DOHH2 (cell line): ENCODE data around the gene ZBED5.

ENCODE experiments used
- EZH2phosphoT487 ChIP-seq: fragments of 200-600 bp; sonication (generic); IDR thresholded peaks from 2 replicates; pipeline ENCODE4 v1.6.1; 2017; ENCODE audit warnings: borderline replicate concordance, mild to moderate bottlenecking, antibody characterized with exemption, low read length, moderate library complexity, mixed read lengths
- TF ChIP-seq, protein P1 (sequence below): fragments of 200-600 bp; sonication (generic); IDR thresholded peaks from one replicate; pipeline ENCODE4 v1.5.1; 2014; ENCODE audit warnings: antibody characterized with exemption, mild to moderate bottlenecking, low read depth, low read length; ENCODE audit not compliant: poor library complexity, severe bottlenecking

DNA sequence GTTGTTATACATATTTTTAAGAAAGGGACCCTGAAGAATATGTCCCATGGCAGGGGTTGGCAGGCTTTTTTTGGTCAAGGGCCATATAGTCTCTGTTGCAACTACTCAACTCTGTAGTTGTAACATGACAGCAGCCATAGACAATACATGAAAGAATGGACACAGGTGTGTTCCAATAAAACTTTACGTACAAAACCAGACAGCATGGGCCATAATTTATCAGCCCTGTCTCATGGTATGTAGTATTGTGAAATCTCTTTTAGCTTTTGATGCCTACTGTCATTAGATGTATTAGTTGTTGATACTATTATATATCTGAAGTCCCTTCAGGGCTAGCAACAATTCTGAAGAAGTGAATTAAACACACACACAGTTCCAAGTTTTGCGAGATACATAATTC lies 2.6 kb downstream of the ZBED5 start:
- TF ChIP-seq, protein P1, sequence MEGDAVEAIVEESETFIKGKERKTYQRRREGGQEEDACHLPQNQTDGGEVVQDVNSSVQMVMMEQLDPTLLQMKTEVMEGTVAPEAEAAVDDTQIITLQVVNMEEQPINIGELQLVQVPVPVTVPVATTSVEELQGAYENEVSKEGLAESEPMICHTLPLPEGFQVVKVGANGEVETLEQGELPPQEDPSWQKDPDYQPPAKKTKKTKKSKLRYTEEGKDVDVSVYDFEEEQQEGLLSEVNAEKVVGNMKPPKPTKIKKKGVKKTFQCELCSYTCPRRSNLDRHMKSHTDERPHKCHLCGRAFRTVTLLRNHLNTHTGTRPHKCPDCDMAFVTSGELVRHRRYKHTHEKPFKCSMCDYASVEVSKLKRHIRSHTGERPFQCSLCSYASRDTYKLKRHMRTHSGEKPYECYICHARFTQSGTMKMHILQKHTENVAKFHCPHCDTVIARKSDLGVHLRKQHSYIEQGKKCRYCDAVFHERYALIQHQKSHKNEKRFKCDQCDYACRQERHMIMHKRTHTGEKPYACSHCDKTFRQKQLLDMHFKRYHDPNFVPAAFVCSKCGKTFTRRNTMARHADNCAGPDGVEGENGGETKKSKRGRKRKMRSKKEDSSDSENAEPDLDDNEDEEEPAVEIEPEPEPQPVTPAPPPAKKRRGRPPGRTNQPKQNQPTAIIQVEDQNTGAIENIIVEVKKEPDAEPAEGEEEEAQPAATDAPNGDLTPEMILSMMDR: no peak
- TF ChIP-seq EZH2phosphoT487: no peak
